HG03520 (cell line): Measurements from ENCODE around the gene CKM.

ENCODE experiments used
- ATAC-seq: cut with Tn5 transposase; IDR thresholded peaks from one replicate; pipeline ENCODE4 v1.9.1; 2021; ENCODE audit warnings: mild to moderate bottlenecking, moderate library complexity; ENCODE audit not compliant: unreplicated experiment

CKM gene

GRCh38 chr19:45322744-45323281 is at the start of gene CKM:
CKM (minus strand) TSS chr19:45322875; CDS start chr19:45319713, 3,162 bp downstream.
- no peak for ATAC-seq

- ATAC-seq, result peak; percentile 94
These were observed 47.9 kb upstream of the CKM start, which contains the start of gene ERCC2 for GRCh38 chr19:45370410-45371204. ERCC2 (minus strand) TSS chr19:45370573; CDS start chr19:45370540, 33 bp downstream.

GRCh38 chr19:45368737-45369340 is 46.2 kb upstream of the CKM start:
- no peak for ATAC-seq

GRCh38 chr19:45368127-45368526 is 45.5 kb upstream of the CKM start:
- ATAC-seq, result no peak

- no peak for ATAC-seq
These were observed 42.0 kb upstream of the CKM start for GRCh38 chr19:45364696-45365095.

- ATAC-seq, result no peak
These were observed 41.3 kb upstream of the CKM start for GRCh38 chr19:45363861-45364459.

- no peak for ATAC-seq
These were observed 39.6 kb upstream of the CKM start for GRCh38 chr19:45362291-45362690.

- no peak for ATAC-seq
These were observed 38.9 kb upstream of the CKM start for GRCh38 chr19:45361608-45362007.

GRCh38 chr19:45358213-45358792 is 35.6 kb upstream of the CKM start:
- ATAC-seq, result no peak

GRCh38 chr19:45357445-45357783 is 34.7 kb upstream of the CKM start:
- no peak for ATAC-seq

- ATAC-seq, result no peak
These were observed 34.2 kb upstream of the CKM start for GRCh38 chr19:45356760-45357444.

- ATAC-seq, result no peak
These were observed 33.2 kb upstream of the CKM start for GRCh38 chr19:45355910-45356309.

- no peak for ATAC-seq
These were observed 32.7 kb upstream of the CKM start for GRCh38 chr19:45355402-45355801.

- ATAC-seq, result no peak
These were observed 31.7 kb upstream of the CKM start for GRCh38 chr19:45354241-45354842.

GRCh38 chr19:45352914-45353796 is 30.5 kb upstream of the CKM start:
- no peak for ATAC-seq

GRCh38 chr19:45352471-45352870 is 29.8 kb upstream of the CKM start:
- ATAC-seq, result no peak

- ATAC-seq, result no peak
These were observed 29.4 kb upstream of the CKM start for GRCh38 chr19:45352062-45352461.

GRCh38 chr19:45351401-45351952 is 28.8 kb upstream of the CKM start:
- ATAC-seq, result no peak

- ATAC-seq, result no peak
These were observed 27.9 kb upstream of the CKM start for GRCh38 chr19:45350477-45351058.
